Neural progenitor cell (in vitro differentiated cells): ENCODE data around the gene ATP6V1B1. TPM values are rescaled to one million over a fixed set of nuclear protein-coding genes. Genes with fewer than 3 reads are reported as not detected.

Experiments
- DNase-seq: peaks from one replicate; pipeline ENCODE4 v3.0.0-alpha.2; 2016; ENCODE audit warnings: low spot score
- H2AFZ ChIP-seq: fragments of 200-600 bp; sonication (generic); replicated peaks from 2 replicates; pipeline ENCODE4 v1.6.1; 2016; ENCODE audit warnings: antibody characterized with exemption
- H3F3A ChIP-seq: fragments of 200-600 bp; sonication (generic); 2 replicates; pipeline ENCODE4 v1.6.1; 2016; ENCODE audit warnings: antibody characterized with exemption, low read depth
- H3K27ac ChIP-seq: fragments of 200-600 bp; sonication (generic); 2 replicates; pipeline ENCODE4 v1.5.1; 2016; ENCODE audit warnings: mild to moderate bottlenecking
- H3K27me3 ChIP-seq: fragments of 200-600 bp; sonication (generic); 2 replicates; pipeline ENCODE4 v1.6.1; 2016; ENCODE audit warnings: mild to moderate bottlenecking, moderate library complexity
- H3K36me3 ChIP-seq: fragments of 200-600 bp; sonication (generic); 2 replicates; pipeline ENCODE4 v1.5.1; 2016
- H3K4me1 ChIP-seq: fragments of 200-600 bp; sonication (generic); 2 replicates; pipeline ENCODE4 v1.6.1; 2016; ENCODE audit warnings: mixed run types
- H3K4me2 ChIP-seq: fragments of 200-600 bp; sonication (generic); 2 replicates; pipeline ENCODE4 v1.6.1; 2016
- H3K4me3 ChIP-seq: fragments of 200-600 bp; sonication (generic); 2 replicates; pipeline ENCODE4 v1.5.1; 2016
- H3K79me2 ChIP-seq: fragments of 200-600 bp; sonication (generic); 2 replicates; pipeline ENCODE4 v1.6.1; 2016; ENCODE audit warnings: low read depth
- H3K9ac ChIP-seq: fragments of 200-600 bp; sonication (generic); 2 replicates; pipeline ENCODE4 v1.6.1; 2016
- H3K9me3 ChIP-seq: fragments of 200-600 bp; sonication (generic); 2 replicates; pipeline ENCODE4 v1.5.1; 2016; ENCODE audit warnings: low read depth
- H4K20me1 ChIP-seq: fragments of 200-600 bp; sonication (generic); 2 replicates; pipeline ENCODE4 v1.6.1; 2016; ENCODE audit warnings: low read depth
- H3K27ac Mint-ChIP-seq: 3 replicates; pipeline ENCODE4 v1.8.0; 2021; ENCODE audit warnings: mixed read lengths
- H3K27me3 Mint-ChIP-seq: 2 replicates; pipeline ENCODE4 v1.8.0; 2022; ENCODE audit warnings: low read depth, mild to moderate bottlenecking, inconsistent platforms, moderate library complexity, mixed read lengths; ENCODE audit not compliant: insufficient read depth
- H3K36me3 Mint-ChIP-seq: 3 replicates; pipeline ENCODE4 v1.8.0; 2021; ENCODE audit warnings: mixed read lengths
- H3K4me1 Mint-ChIP-seq: 3 replicates; pipeline ENCODE4 v1.8.0; 2021; ENCODE audit warnings: mixed read lengths
- H3K4me3 Mint-ChIP-seq: 3 replicates; pipeline ENCODE4 v1.8.0; 2021; ENCODE audit warnings: mild to moderate bottlenecking, moderate library complexity, mixed read lengths
- H3K9me3 Mint-ChIP-seq: 3 replicates; pipeline ENCODE4 v1.8.0; 2020; ENCODE audit warnings: mixed read lengths
- EZH2 ChIP-seq: fragments of 200-600 bp; sonication (generic); IDR thresholded peaks from 2 replicates; pipeline ENCODE4 v1.6.1; 2017; ENCODE audit warnings: antibody characterized with exemption, mild to moderate bottlenecking, moderate library complexity
- EZH2phosphoT487 ChIP-seq: fragments of 200-600 bp; sonication (generic); IDR thresholded peaks from 2 replicates; pipeline ENCODE4 v1.6.1; 2017; ENCODE audit warnings: antibody characterized with exemption
- total RNA-seq: library from RNA; depleted of rRNA; stranded (reverse); fragments of >200 nt; gene quantifications from 2 replicates; pipeline ENCODE4 v1.2.3, GENCODE V29; 2015; ENCODE audit warnings: low replicate concordance
- TF ChIP-seq, protein P1 (sequence below): fragments of 200-600 bp; sonication (generic); IDR thresholded peaks from 2 replicates; pipeline ENCODE4 v1.5.1; 2017; ENCODE audit warnings: antibody characterized with exemption, mild to moderate bottlenecking

ATP6V1B1 gene
- total RNA-seq, 1 donor from 2014 or later = 1.1 TPM

DNA sequence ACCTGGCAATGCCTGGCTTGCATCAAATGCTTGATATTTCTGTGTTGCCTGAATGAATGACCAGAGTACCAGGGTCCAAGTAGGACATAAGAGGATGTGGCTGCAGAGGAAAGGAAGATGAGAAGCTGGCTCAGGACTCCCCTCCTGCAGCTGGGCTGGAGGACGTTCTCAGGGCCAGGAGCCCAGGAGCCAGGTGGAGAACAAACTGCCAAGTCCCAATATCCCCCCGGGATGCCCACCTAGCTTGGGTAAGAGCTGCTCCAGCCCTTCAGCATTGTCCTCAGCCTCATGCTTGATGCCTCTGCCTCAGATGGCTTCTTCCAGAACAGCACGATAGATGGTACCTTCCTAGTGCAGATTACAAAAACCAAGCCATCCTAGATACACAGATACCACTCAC is 8.6 kb upstream of the ATP6V1B1 start:
- Histone ChIP-seq H3K27me3 (peaks cover 6% of the 10 kb centered on the region), H3K27ac (no peak overlapping the region), H3K9ac (no peak overlapping the region), H3K4me3 (no peak overlapping the region), H2AFZ (no peak overlapping the region), H3K9me3 (no peaks in the 10 kb centered on the region), H3K36me3 (no peaks in the 10 kb centered on the region), H3F3A (no peaks in the 10 kb centered on the region), H3K79me2 (no peaks in the 10 kb centered on the region), H3K4me2 (no peak overlapping the region), H3K4me1 (peaks cover 8% of the 10 kb centered on the region), H4K20me1 (no peaks in the 10 kb centered on the region)
- Mint-ChIP-seq H3K4me3 (no peak overlapping the region), H3K36me3 (no peaks in the 10 kb centered on the region), H3K27me3 (peaks cover 2% of the 10 kb centered on the region), H3K4me1 (peaks cover 8% of the 10 kb centered on the region), H3K27ac (no peak overlapping the region), H3K9me3 (no peaks in the 10 kb centered on the region)
- no peak for DNase-seq
- TF ChIP-seq, protein P1, sequence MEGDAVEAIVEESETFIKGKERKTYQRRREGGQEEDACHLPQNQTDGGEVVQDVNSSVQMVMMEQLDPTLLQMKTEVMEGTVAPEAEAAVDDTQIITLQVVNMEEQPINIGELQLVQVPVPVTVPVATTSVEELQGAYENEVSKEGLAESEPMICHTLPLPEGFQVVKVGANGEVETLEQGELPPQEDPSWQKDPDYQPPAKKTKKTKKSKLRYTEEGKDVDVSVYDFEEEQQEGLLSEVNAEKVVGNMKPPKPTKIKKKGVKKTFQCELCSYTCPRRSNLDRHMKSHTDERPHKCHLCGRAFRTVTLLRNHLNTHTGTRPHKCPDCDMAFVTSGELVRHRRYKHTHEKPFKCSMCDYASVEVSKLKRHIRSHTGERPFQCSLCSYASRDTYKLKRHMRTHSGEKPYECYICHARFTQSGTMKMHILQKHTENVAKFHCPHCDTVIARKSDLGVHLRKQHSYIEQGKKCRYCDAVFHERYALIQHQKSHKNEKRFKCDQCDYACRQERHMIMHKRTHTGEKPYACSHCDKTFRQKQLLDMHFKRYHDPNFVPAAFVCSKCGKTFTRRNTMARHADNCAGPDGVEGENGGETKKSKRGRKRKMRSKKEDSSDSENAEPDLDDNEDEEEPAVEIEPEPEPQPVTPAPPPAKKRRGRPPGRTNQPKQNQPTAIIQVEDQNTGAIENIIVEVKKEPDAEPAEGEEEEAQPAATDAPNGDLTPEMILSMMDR = no peak
- TF ChIP-seq EZH2phosphoT487 = no peak
- TF ChIP-seq EZH2 = no peak

DNA sequence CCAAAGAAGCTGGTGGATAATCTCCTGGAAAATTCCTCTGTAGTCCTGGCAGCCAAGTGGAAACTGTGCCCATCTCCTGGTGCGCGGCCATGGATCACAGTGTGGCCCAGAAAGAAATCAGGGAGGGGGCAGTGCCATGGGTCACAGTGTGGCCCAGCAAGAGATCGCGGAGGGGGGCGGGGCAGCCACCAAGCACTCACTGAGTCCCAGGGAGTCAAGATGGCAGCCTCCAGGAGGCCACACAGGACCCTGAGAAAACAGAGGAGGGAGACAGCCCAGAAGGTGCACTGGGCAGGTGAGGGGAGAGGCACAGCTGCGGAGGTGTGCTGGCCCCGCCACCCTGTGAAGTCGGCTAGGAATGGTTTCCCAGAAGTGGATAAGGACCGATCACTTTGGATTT is 8.1 kb upstream of the ATP6V1B1 start:
- peaks cover 2% of the 10 kb centered on the region for H3K27me3 Mint-ChIP-seq
- H3K4me3 Mint-ChIP-seq = no peak overlapping the region
- Histone ChIP-seq H3F3A (no peaks in the 10 kb centered on the region), H4K20me1 (no peaks in the 10 kb centered on the region), H3K27me3 (peaks cover 6% of the 10 kb centered on the region), H3K4me3 (no peak overlapping the region), H3K9ac (no peak overlapping the region), H2AFZ (no peak overlapping the region), H3K4me1 (peaks cover 3% of the 10 kb centered on the region), H3K36me3 (no peaks in the 10 kb centered on the region), H3K27ac (no peak overlapping the region), H3K79me2 (no peaks in the 10 kb centered on the region), H3K4me2 (no peak overlapping the region), H3K9me3 (no peaks in the 10 kb centered on the region)
- TF ChIP-seq, protein P1 = no peak
- no peak for TF ChIP-seq EZH2
- no peak for TF ChIP-seq EZH2phosphoT487
- H3K4me1 Mint-ChIP-seq = peaks cover 5% of the 10 kb centered on the region
- DNase-seq = no peak
- H3K27ac Mint-ChIP-seq = no peak overlapping the region
- H3K9me3 Mint-ChIP-seq = no peaks in the 10 kb centered on the region
- no peaks in the 10 kb centered on the region for H3K36me3 Mint-ChIP-seq

DNA sequence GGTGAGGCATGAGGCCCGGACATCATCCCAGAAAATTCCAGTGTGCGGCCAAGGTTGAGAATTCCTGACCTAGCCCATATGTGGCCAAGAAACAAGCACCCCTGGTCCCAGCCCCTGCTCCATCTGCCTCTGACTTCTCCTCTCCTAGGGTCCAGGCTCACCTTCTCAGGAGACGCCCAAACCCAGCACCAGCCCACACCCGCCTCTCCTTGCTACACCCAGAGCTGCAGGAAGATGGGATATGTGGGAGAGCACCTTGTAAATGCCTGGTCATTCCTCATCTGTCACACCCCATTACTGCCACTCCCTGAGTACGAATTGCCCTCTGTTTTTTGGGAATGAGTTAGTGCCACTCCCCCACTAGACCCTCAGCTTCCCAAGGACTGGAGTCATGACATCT is 7.3 kb upstream of the ATP6V1B1 start:
- Histone ChIP-seq H3K9me3 (no peaks in the 10 kb centered on the region), H3K9ac (no peak overlapping the region), H3F3A (no peaks in the 10 kb centered on the region), H3K4me2 (no peak overlapping the region), H3K36me3 (no peaks in the 10 kb centered on the region), H3K4me3 (no peak overlapping the region), H3K79me2 (no peaks in the 10 kb centered on the region), H3K27ac (no peak overlapping the region), H4K20me1 (no peaks in the 10 kb centered on the region), H3K4me1 (no peaks in the 10 kb centered on the region), H2AFZ (no peak overlapping the region), H3K27me3 (peaks cover 6% of the 10 kb centered on the region)
- H3K4me1 Mint-ChIP-seq = no peaks in the 10 kb centered on the region
- no peak overlapping the region for H3K4me3 Mint-ChIP-seq
- TF ChIP-seq EZH2 (no peak), EZH2phosphoT487 (no peak)
- TF ChIP-seq, protein P1 = no peak
- H3K27ac Mint-ChIP-seq = no peak overlapping the region
- no peaks in the 10 kb centered on the region for H3K36me3 Mint-ChIP-seq
- H3K27me3 Mint-ChIP-seq = peaks cover 2% of the 10 kb centered on the region
- no peaks in the 10 kb centered on the region for H3K9me3 Mint-ChIP-seq
- no peak for DNase-seq
